ENCODE results near the gene DOCK3. TPM values are rescaled to one million over a fixed set of nuclear protein-coding genes. Genes with fewer than 3 reads are reported as not detected.

The DOCK3 gene
- total and polyA plus RNA-seq, 10 of the 15 experiments (the other 5 are each of a cell fraction or from before 2014, with no cell fraction given): 0.02 to 0.52 (median 0.04) TPM; not detected in 5

DNA sequence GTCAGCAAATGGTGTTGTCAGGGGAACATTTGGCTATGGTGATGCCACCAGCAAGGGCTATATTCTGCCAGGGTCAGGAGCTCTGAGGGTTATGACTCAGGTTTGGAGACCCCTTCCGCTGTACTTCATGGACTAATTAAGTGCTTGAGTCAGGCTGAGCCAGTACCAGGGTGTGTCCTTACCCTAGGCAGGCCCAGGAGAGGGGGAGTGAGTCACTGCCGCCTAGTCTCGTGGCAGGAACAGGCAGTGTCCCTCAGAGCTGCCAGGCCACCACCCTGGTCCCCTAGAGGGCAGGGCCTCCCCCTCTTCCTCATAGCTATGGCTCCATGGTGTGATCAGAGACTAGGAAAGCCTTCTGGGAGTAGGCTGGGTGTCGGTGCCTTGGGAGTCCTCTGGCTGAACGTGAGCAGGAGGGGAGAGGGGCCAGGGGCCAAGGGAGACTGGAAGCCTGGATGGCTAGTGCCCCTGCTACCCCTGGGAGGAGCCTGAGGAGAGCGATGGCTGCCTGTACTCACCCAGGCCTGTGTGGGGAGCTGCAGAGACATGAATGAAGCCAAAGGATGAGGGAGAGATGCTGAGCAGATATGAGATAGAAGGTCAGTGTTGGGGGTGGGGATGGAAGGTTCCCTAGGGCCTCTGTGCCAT lies 47.2 kb upstream of the DOCK3 start:
- Histone ChIP-seq H3K36me3 (ENCODE audit: control insufficient read depth in 2 of 2, insufficient read depth in 2 of 2, low read length in 1 of 2) (peaks cover 0 to 4% of the 10 kb centered on the region in 2 experiments; a peak in 2 of 4 replicates), H3K4me3 (no peak overlapping the region), H3K9me3 (replicated peaks; ENCODE audit: control insufficient read depth, insufficient read depth, low read length) (no peaks in the 10 kb centered on the region), H4K20me1 (ENCODE audit: control insufficient read depth, insufficient read depth) (no peaks in the 10 kb centered on the region), H3K79me2 (ENCODE audit: control insufficient read depth, insufficient read depth, low read length) (no peaks in the 10 kb centered on the region), H2AFZ (ENCODE audit: control insufficient read depth, low read depth, low read length) (no peak overlapping the region), H3K27me3 (replicated peaks in 1 of 2; ENCODE audit: control insufficient read depth in 2 of 2, insufficient read depth in 2 of 2, low read length in 1 of 2) (no peaks in the 10 kb centered on the region), H3K4me2 (ENCODE audit: control insufficient read depth, insufficient read depth) (no peak overlapping the region), H3K4me1 (ENCODE audit: control insufficient read depth, insufficient read depth, low read length) (peaks cover 22% of the 10 kb centered on the region), H3K9ac (ENCODE audit: control insufficient read depth, insufficient read depth, low read length) (no peak overlapping the region), H3K27ac (ENCODE audit: control insufficient read depth, insufficient read depth) (no peak overlapping the region)
- intact Hi-C loops (cut with micrococcal nuclease; ENCODE audit: unreplicated experiment) (no loop called here), in situ Hi-C loops (cut with MboI) (no loop called here)
- POLR2A ChIA-PET: interaction anchor here (0.6 to 2.2 kb wide), 3 partner anchors 8 to 58 kb away, joined by 3 to 10 read pairs (median 4); partner anchors contain the start of gene HEMK1
- BruUV-seq (replicated peaks): no TSS peak
- TF ChIP-seq RAD21 (IDR thresholded peaks at IDR 0.05; ENCODE audit: insufficient read depth, low read depth, low read length) (peak; percentile 61), SMC3 (IDR thresholded peaks at IDR 0.05; ENCODE audit: borderline replicate concordance, low read length) (peak; percentile 10; the same call in 1 of the 2 replicates), ATF7 (IDR thresholded peaks at IDR 0.05; ENCODE audit: low read depth) (no peak), YY1 (IDR thresholded peaks at IDR 0.05; ENCODE audit: low read depth, low read length) (peak; percentile 58; the same call in 1 of the 2 replicates), NFXL1 (IDR thresholded peaks at IDR 0.05; ENCODE audit: borderline replicate concordance) (peak; percentile 84; the same call in 1 of the 2 replicates)
- TF ChIP-seq, protein P1, sequence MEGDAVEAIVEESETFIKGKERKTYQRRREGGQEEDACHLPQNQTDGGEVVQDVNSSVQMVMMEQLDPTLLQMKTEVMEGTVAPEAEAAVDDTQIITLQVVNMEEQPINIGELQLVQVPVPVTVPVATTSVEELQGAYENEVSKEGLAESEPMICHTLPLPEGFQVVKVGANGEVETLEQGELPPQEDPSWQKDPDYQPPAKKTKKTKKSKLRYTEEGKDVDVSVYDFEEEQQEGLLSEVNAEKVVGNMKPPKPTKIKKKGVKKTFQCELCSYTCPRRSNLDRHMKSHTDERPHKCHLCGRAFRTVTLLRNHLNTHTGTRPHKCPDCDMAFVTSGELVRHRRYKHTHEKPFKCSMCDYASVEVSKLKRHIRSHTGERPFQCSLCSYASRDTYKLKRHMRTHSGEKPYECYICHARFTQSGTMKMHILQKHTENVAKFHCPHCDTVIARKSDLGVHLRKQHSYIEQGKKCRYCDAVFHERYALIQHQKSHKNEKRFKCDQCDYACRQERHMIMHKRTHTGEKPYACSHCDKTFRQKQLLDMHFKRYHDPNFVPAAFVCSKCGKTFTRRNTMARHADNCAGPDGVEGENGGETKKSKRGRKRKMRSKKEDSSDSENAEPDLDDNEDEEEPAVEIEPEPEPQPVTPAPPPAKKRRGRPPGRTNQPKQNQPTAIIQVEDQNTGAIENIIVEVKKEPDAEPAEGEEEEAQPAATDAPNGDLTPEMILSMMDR (IDR thresholded peaks at IDR 0.05 in 2 of 3, conservative IDR thresholded peaks at IDR 0.05 in 1 of 3; ENCODE audit: control insufficient read depth in 2 of 3, extremely low read depth in 1 of 3, insufficient read depth in 1 of 3, low read depth in 3 of 3, low read length in 3 of 3): peak; percentile 27 to 42 (median 37); a peak in 3 of 6 replicates
- RAD21 ChIA-PET (ENCODE audit: unreplicated experiment): interaction anchor here (2.0 to 3.8 kb wide), 3 partner anchors 10 to 25 kb away, joined by 4 to 19 read pairs (median 12); partner anchors contain the start of gene MAPKAPK3
- no peak for FAIRE-seq
- DNase-seq (ENCODE audit: low read depth, low spot score): no peak
- WGBS (ENCODE audit: insufficient coverage, insufficient replicate concordance, low lambda C conversion rate, missing lambda C conversion rate): 46% methylated on average over 6 of the region's 6 CpGs
- CTCF ChIA-PET: interaction anchor here (1.2 to 4.6 kb wide), 5 partner anchors 8 to 684 kb away, joined by 3 to 35 read pairs (median 8); partner anchors contain the start of gene MAPKAPK3
- ATAC-seq: peak; percentile 55
- SMC1A ChIA-PET (ENCODE audit: uncharacterized antibody, unreplicated experiment): interaction anchor here (0.6 to 2.1 kb wide), 6 partner anchors 8 to 745 kb away, joined by 3 to 10 read pairs (median 6); partner anchors contain the start of gene MAPKAPK3
